ENCODE measurements around the gene NT5E.

DNA sequence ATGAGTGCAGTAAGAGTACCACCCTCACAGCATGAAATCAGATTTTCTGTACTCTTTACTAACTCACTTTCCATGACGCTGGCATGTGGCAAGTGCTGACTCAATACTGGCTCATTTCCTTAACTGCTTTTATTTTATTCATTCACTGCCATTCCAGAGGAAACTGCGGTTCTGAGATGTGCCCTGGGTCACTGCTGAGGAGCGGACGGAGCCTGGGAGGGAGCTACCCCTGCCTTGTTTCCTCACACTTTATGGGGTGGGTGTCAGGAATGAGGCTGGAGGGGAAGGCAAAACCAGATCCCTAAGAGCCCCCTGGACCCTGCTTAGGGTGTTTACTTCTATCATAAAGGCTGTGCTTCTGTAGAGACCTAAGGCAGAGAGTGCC is 14.4 kb downstream of the NT5E start:
- TF ChIP-seq ZBTB1 (CRISPR knock-in tag; IDR thresholded peaks at IDR 0.05; ENCODE audit: borderline replicate concordance): no peak
- TF ChIP-seq RBM39 (IDR thresholded peaks at IDR 0.05; ENCODE audit: low read depth, low read length, poor library complexity, severe bottlenecking): no peak
- TF ChIP-seq, protein P1, sequence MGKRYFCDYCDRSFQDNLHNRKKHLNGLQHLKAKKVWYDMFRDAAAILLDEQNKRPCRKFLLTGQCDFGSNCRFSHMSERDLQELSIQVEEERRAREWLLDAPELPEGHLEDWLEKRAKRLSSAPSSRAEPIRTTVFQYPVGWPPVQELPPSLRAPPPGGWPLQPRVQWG (CRISPR knock-in tag; IDR thresholded peaks at IDR 0.05; ENCODE audit: borderline replicate concordance, low read depth): no peak
- no peak for TF ChIP-seq ZNF572 (CRISPR knock-in tag; IDR thresholded peaks at IDR 0.05)

Measured in HepG2 (cell line).